ENCODE results near the gene PSMD5.

Gene PSMD5

DNA sequence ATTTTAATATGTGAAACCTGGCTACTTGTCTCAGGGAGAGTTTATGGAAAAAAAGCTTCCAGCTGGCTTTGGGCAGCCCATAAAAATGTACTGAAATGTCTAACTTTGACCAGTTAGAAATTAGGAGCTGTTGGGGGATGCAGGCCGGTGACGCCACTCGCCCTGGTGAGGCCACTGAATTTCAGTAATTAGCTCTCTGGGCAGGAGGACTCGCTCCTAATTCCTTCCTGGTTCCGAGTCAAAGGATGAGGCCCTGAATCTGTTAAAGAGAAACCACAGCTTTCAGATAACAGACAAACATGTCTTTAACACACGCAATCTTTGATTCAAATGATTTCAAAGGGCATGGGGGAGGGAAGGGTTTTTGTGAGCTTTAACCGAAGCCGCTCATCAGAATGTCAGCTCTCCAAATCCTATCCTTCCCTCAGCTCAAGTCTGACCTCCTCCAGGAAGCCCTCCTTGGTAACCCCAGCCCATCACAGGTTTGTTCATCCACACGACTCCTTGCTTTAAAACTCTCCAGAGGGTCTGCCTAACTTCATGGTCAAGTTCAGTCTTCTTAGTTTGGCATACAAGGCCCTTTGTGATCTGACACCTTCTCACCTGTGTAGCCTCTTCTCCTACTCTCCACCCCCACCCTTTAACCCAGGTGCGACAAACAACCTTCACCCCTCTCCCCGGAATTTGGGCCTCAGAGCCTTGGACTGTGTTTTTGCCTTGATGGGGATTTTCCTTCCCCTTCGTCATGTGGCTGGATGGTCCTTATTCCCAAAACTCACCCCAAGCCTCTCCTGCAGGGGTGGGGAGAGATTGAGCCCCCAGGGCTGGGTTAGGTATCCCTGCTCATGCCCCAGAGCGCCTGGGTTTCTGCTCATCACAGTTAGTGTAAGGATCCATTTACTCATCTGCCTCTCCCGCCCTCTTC is 47.9 kb upstream of the PSMD5 start:
- ATAC-seq: no peak
- TF ChIP-seq ZC3H10 (CRISPR knock-in tag; IDR thresholded peaks at IDR 0.05): no peak
- TF ChIP-seq ZNF565 (CRISPR knock-in tag; conservative IDR thresholded peaks at IDR 0.05; ENCODE audit: low read depth): no peak

DNA sequence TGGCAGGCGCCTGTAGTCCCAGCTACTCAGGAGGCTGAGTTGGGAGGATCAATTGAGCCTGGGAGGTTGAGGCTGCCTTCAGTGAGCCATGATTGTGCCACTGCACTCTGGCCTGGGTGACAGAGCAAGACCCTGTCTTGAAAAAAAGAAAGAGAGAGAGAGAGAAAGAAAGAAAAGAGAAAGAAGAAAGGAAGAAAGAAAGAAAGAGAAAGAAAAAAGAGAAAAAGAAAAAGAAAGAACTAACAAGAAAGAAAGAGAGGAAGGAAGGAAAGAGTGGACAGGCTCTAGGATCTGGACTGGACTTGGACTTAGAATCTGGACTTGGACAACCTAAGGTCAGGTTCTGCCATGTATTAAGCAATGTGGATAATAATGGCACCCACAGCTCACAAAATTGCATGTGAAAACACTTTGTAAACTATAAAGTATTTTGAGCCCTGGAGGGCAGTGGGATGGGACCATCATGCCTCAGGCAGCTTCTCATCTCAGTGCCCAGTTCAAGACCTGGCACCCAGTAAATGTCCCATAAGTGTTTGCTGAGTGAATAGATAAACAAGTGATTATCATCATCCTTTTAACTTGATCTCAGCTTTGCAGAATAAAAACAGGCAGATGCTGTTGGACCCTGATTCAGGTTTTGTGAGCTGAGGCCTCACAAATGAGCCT is 47.0 kb upstream of the PSMD5 start:
- TF ChIP-seq, protein P1, sequence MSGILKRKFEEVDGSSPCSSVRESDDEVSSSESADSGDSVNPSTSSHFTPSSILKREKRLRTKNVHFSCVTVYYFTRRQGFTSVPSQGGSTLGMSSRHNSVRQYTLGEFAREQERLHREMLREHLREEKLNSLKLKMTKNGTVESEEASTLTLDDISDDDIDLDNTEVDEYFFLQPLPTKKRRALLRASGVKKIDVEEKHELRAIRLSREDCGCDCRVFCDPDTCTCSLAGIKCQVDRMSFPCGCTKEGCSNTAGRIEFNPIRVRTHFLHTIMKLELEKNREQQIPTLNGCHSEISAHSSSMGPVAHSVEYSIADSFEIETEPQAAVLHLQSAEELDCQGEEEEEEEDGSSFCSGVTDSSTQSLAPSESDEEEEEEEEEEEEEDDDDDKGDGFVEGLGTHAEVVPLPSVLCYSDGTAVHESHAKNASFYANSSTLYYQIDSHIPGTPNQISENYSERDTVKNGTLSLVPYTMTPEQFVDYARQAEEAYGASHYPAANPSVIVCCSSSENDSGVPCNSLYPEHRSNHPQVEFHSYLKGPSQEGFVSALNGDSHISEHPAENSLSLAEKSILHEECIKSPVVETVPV (CRISPR knock-in tag; IDR thresholded peaks at IDR 0.05): no peak
- no peak for ATAC-seq

GRCh38 chr9:120888626-120889025 is 45.9 kb upstream of the PSMD5 start:
- TF ChIP-seq ZNF8 (CRISPR knock-in tag; IDR thresholded peaks at IDR 0.05) (no peak), SNAI2 (CRISPR knock-in tag; IDR thresholded peaks at IDR 0.05) (no peak), TOX (CRISPR knock-in tag; IDR thresholded peaks at IDR 0.05; ENCODE audit: borderline replicate concordance) (no peak), ZNF70 (CRISPR knock-in tag; IDR thresholded peaks at IDR 0.05) (no peak), ZC3H10 (CRISPR knock-in tag; IDR thresholded peaks at IDR 0.05) (no peak), RARB (CRISPR knock-in tag; IDR thresholded peaks at IDR 0.05) (no peak), ZFP3 (CRISPR knock-in tag; IDR thresholded peaks at IDR 0.05) (no peak), CREB5 (CRISPR knock-in tag; IDR thresholded peaks at IDR 0.05; ENCODE audit: low read depth) (no peak), ZNF565 (CRISPR knock-in tag; conservative IDR thresholded peaks at IDR 0.05; ENCODE audit: low read depth) (no peak), BACH2 (CRISPR knock-in tag; IDR thresholded peaks at IDR 0.05; ENCODE audit: borderline replicate concordance) (no peak), ISL1 (CRISPR knock-in tag; IDR thresholded peaks at IDR 0.05) (no peak)
- TF ChIP-seq, protein P2, sequence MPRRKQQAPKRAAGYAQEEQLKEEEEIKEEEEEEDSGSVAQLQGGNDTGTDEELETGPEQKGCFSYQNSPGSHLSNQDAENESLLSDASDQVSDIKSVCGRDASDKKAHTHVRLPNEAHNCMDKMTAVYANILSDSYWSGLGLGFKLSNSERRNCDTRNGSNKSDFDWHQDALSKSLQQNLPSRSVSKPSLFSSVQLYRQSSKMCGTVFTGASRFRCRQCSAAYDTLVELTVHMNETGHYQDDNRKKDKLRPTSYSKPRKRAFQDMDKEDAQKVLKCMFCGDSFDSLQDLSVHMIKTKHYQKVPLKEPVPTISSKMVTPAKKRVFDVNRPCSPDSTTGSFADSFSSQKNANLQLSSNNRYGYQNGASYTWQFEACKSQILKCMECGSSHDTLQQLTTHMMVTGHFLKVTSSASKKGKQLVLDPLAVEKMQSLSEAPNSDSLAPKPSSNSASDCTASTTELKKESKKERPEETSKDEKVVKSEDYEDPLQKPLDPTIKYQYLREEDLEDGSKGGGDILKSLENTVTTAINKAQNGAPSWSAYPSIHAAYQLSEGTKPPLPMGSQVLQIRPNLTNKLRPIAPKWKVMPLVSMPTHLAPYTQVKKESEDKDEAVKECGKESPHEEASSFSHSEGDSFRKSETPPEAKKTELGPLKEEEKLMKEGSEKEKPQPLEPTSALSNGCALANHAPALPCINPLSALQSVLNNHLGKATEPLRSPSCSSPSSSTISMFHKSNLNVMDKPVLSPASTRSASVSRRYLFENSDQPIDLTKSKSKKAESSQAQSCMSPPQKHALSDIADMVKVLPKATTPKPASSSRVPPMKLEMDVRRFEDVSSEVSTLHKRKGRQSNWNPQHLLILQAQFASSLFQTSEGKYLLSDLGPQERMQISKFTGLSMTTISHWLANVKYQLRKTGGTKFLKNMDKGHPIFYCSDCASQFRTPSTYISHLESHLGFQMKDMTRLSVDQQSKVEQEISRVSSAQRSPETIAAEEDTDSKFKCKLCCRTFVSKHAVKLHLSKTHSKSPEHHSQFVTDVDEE (CRISPR knock-in tag; IDR thresholded peaks at IDR 0.05): no peak
- TF ChIP-seq, protein P1 (CRISPR knock-in tag; IDR thresholded peaks at IDR 0.05): no peak
- ATAC-seq: no peak

GRCh38 chr9:120886490-120886967 is 43.8 kb upstream of the PSMD5 start:
- TF ChIP-seq, protein P2 (CRISPR knock-in tag; IDR thresholded peaks at IDR 0.05): no peak
- ATAC-seq: peak; percentile 58

All from SK-N-SH treated with all-trans-retinoic acid at 6 μM for 48 hours (cell line).